Mammary epithelial cell (primary cell): ENCODE results near the gene C11orf86.

Source experiments
- EZH2 ChIP-seq: IDR thresholded peaks from 2 replicates; pipeline ENCODE4 v1.6.1; 2012; ENCODE audit warnings: low read length, inconsistent platforms, borderline replicate concordance
- TF ChIP-seq, protein P1 (sequence below), 2 donors: IDR thresholded peaks in 1 of 2; conservative IDR thresholded peaks in 1 of 2; 2 replicates each; pipeline ENCODE4 v1.5.1; 2011 to 2012; ENCODE audit warnings: inconsistent platforms in 2 of 2, low read length in 2 of 2, mild to moderate bottlenecking in 2 of 2, control low read depth in 1 of 2, low read depth in 1 of 2; ENCODE audit not compliant: insufficient read depth in 1 of 2; ENCODE audit errors: extremely low read depth in 1 of 2

DNA sequence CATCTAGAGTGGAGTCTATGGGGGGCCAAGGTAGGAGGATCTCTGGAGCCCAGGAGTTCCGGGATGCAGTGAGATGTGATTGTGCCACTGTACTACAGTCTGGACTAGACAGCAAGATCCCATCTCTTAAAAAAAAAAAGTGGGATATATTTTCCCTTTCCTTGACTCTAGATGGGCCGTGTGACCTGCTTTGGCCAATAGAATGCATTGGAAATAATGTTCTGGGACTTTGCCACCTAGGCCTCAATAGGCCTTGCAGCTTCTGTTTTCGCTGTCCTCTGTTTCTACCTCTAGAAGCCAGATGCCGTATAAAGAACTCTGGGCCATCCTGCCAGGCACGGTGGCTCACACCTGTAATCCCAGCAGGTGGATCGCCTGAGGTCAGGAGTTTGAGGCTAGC lies 3.6 kb downstream of the C11orf86 start:
- TF ChIP-seq, protein P1, sequence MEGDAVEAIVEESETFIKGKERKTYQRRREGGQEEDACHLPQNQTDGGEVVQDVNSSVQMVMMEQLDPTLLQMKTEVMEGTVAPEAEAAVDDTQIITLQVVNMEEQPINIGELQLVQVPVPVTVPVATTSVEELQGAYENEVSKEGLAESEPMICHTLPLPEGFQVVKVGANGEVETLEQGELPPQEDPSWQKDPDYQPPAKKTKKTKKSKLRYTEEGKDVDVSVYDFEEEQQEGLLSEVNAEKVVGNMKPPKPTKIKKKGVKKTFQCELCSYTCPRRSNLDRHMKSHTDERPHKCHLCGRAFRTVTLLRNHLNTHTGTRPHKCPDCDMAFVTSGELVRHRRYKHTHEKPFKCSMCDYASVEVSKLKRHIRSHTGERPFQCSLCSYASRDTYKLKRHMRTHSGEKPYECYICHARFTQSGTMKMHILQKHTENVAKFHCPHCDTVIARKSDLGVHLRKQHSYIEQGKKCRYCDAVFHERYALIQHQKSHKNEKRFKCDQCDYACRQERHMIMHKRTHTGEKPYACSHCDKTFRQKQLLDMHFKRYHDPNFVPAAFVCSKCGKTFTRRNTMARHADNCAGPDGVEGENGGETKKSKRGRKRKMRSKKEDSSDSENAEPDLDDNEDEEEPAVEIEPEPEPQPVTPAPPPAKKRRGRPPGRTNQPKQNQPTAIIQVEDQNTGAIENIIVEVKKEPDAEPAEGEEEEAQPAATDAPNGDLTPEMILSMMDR (conservative IDR thresholded peaks at IDR 0.05 in 1 of 2, IDR thresholded peaks at IDR 0.05 in 1 of 2; ENCODE audit: extremely low read depth in 1 of 2, insufficient read depth in 1 of 2, low read depth in 1 of 2, low read length in 2 of 2), result no peak
- no peak for TF ChIP-seq EZH2
